GM12874 (cell line): ENCODE data around the gene NDST1.

Experiments used
- TF ChIP-seq, protein P1 (sequence below): IDR thresholded peaks from 2 replicates; pipeline ENCODE4 v1.5.1; 2011; ENCODE audit warnings: low read depth, mild to moderate bottlenecking, control low read depth, low read length, moderate library complexity; ENCODE audit not compliant: insufficient read depth

Gene NDST1

DNA sequence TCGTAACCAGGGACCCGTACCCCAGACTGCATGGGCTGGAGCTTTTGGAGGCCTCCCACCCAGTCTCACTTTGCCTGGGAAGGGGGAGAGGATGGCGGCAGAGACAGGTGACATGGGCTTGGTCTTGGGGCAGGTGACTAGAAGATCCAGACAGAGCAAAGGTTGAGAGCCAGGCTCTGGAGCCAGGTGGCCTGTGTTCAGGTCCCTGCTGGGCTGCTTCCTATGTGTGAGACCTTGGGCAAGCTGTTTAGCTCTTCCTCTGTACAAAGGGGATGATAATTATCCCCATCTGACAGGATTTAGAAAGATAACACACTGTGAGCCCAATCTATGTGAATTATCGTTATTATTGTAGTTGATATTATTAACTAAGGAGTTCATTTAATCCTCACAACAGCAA is 16.1 kb upstream of the NDST1 start:
- TF ChIP-seq, protein P1, sequence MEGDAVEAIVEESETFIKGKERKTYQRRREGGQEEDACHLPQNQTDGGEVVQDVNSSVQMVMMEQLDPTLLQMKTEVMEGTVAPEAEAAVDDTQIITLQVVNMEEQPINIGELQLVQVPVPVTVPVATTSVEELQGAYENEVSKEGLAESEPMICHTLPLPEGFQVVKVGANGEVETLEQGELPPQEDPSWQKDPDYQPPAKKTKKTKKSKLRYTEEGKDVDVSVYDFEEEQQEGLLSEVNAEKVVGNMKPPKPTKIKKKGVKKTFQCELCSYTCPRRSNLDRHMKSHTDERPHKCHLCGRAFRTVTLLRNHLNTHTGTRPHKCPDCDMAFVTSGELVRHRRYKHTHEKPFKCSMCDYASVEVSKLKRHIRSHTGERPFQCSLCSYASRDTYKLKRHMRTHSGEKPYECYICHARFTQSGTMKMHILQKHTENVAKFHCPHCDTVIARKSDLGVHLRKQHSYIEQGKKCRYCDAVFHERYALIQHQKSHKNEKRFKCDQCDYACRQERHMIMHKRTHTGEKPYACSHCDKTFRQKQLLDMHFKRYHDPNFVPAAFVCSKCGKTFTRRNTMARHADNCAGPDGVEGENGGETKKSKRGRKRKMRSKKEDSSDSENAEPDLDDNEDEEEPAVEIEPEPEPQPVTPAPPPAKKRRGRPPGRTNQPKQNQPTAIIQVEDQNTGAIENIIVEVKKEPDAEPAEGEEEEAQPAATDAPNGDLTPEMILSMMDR: no peak

DNA sequence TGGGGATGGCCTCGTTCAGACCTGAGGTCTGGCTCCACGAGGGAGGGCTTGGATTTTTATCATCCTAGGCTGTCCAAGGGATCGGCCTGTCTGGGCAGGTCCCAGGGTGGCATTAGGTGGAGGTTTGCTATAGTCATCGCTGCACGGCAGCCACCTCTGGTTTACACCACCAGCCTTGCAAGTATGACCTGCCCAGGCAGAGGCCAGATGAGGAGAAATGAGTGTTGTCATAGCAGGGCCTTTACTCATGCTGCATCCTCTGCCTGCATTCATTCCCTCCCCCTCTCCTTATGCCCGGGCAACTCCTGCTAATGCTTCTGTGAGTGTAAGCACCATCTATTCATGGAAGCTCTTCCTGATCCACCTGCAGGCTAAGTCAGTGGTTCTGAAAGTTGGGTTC is 15.3 kb upstream of the NDST1 start:
- TF ChIP-seq, protein P1: no peak

DNA sequence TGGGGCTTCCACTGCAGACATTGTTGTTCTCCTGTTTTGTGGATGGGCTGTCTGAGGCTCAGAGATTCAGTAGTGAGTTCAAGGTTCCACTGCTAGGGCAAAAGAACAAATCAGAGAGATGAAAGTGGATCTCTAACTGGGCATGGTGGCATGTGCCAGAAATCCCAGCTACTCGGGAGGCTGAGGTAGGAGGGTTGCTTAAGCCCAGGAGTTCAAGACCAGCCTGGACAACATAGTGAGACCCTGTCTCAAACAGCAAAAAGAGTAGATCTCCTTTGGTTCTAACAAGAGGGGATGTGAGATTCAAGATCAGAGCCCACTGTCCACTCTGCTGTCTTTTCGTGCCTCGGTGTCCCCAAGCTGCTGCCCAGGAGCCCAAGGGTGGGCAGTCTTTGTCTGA is 11.8 kb upstream of the NDST1 start:
- TF ChIP-seq, protein P1: no peak

DNA sequence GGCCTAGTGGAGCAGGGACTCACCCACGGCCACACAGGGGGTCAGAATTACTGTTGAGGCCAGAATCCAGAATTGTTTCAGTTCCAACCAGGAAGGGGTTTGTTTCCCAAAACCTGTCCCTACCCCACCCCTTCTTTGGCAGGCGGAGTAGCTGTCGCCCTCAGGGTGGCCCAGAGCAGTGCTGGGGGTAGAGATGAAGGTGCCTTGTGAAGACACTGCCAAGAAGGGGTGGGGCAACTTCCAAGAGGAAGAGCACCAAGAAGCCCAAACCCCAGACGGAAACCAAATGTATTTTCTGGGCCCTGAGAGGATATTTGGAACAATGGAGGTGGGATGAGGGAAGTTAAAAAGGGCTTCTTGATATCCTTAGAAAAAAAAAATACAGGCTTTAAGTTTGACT is 11.4 kb upstream of the NDST1 start:
- TF ChIP-seq, protein P1: no peak

DNA sequence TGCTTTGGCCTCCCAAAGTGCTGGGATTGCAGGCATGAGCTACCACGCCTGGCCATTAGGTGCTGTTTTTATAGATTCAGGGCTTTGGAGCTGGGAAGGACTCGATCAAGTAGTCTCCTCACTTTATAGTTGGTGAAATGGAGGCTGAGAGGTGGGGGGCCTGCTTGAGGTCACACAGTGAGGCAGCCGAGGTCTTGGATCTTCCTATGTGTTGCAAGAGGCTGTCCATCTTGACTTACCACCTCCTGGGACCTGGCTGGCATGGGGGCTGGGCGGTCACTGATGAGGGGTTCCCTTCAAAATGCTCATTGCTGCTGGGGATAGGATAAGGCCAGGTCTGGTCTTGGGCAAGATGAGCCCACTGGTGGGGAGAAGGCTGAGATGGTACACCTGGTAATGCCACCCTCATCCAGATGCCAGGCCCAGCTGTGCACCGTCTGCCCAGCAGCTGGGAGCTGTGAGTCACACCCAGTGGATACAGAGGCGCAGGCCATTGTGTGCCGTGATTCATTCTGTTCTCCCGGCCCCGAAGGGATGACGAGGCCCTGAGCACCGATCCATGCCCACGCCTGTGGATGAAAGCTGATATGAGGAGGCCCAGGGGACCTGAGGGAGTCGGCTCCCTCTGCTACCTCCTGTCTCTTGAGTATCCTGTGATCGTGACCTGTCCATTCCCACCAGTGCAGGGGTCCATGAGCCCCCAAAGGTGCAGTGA is 10.5 kb upstream of the NDST1 start:
- TF ChIP-seq, protein P1: no peak

DNA sequence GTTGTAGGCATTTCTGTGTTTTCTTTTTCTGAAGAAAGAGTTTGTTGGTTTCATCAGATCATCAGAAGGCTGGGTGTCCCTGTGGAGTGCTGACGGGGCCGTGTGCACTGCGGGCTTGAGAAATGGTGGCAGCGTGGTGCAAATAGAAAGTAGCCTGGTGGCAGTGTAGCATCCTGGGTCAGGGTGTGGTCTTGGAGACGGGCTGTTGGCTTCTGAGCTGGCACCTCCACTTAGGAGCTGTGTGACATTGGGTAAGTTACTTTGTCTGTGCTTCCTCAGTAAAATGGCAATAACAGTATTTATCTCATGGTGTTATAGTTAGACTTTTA is 10.0 kb upstream of the NDST1 start:
- TF ChIP-seq, protein P1: no peak

DNA sequence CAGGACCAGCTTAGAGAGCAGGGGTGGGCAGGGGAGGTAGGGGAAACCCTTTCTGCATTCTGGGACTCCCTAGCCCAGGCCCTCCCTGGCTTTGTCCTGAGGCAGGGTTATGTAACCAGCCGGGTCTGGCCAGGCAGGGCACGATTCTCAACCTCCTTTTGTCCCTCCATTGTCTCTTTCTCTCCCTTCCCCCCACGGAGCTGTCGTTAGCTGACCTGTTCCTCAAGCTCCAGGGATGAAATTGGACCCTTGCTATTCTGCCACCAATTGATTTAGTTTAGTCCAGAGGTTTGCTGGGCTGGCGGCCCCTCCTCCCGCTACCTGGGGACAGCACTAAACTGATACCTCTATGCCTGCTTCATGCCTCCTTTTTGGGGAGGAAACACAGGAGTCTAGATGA is 9.4 kb upstream of the NDST1 start:
- TF ChIP-seq, protein P1: no peak

DNA sequence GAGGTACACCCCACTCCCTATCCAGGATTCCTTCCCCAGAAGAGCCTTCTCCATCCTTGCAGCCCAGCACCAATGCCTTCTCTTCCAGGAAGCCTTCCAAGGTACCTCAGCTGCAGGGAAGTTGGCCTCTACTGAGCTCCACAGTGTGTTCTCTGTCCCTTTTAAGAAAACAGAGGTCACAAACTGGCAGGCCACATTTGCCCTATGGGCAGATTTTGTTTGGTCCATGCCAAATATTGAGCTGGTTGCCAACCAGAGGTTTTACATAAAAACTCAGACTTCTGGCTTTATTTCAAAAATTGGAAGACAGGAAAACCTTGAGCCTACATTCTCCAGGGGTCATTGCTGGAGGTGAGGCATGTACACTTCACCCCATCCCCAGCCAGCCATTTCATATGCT is 9.0 kb upstream of the NDST1 start:
- TF ChIP-seq, protein P1: no peak
